ENCODE results near the gene GJB6.

- TF ChIP-seq CTCF (conservative IDR thresholded peaks at IDR 0.05; ENCODE audit: low read depth, low read length), result no peak
- TF ChIP-seq RAD21 (IDR thresholded peaks at IDR 0.05; ENCODE audit: low read length), result no peak
- no peak for TF ChIP-seq BHLHE40 (IDR thresholded peaks at IDR 0.05; ENCODE audit: low read depth, low read length)
- no peak for TF ChIP-seq MXI1 (IDR thresholded peaks at IDR 0.05; ENCODE audit: borderline replicate concordance, low read depth, low read length)
- no peak for TF ChIP-seq NFE2L2 (IDR thresholded peaks at IDR 0.05; ENCODE audit: low read depth, low read length)
Measured at GRCh38 chr13:20221772-20222171, 10.3 kb downstream of the GJB6 start.

All from IMR-90 (cell line).